Activated naive CD4-positive, alpha-beta T cell (primary cell): Measurements from ENCODE around the gene UBA7.

ENCODE experiments used
- DNase-seq, 4 experiments: peaks; one replicate each; lab custom pipeline; 2025; lab: John Stamatoyannopoulos, UW

Gene UBA7

GRCh38 chr3:49804141-49805041 is 9.4 kb downstream of the UBA7 start:
- no peak for DNase-seq

GRCh38 chr3:49803465-49804140 is 10.2 kb downstream of the UBA7 start:
- peak in 1 of 4 experiments; percentile 50 for DNase-seq

GRCh38 chr3:49802719-49803464 is 10.9 kb downstream of the UBA7 start, which contains the start of gene INKA1:
TSS of gene INKA1 (plus strand) at chr3:49803261. CDS start at chr3:49803393, 132 bp downstream.
- DNase-seq = peak; percentile 72 to 86 (median 76)

GRCh38 chr3:49801160-49801559 is 12.6 kb downstream of the UBA7 start:
- no peak for DNase-seq

GRCh38 chr3:49799761-49800160 is 14.0 kb downstream of the UBA7 start, which contains the start of gene CDHR4:
TSS of gene CDHR4 (minus strand) at chr3:49799873. CDS start at chr3:49799812, 61 bp downstream.
- DNase-seq = no peak

GRCh38 chr3:49799105-49799504 is 14.6 kb downstream of the UBA7 start:
- no peak for DNase-seq

GRCh38 chr3:49794926-49795905 is 18.5 kb downstream of the UBA7 start:
- no peak for DNase-seq

- no peak for DNase-seq
Observed at GRCh38 chr3:49794431-49794830, 19.3 kb downstream of the UBA7 start.

GRCh38 chr3:49793486-49794085 is 20.2 kb downstream of the UBA7 start:
- no peak for DNase-seq

GRCh38 chr3:49792371-49793150 is 21.2 kb downstream of the UBA7 start:
- no peak for DNase-seq

GRCh38 chr3:49791571-49791970 is 22.2 kb downstream of the UBA7 start:
- DNase-seq = no peak

GRCh38 chr3:49790626-49791411 is 22.9 kb downstream of the UBA7 start:
- DNase-seq = no peak

GRCh38 chr3:49788056-49788455 is 25.7 kb downstream of the UBA7 start:
- DNase-seq = no peak

- no peak for DNase-seq
Observed at GRCh38 chr3:49787536-49787935, 26.2 kb downstream of the UBA7 start.

- DNase-seq = no peak
Observed at GRCh38 chr3:49787182-49787464, 26.6 kb downstream of the UBA7 start.

GRCh38 chr3:49786357-49787181 is 27.2 kb downstream of the UBA7 start, which contains the start of gene IP6K1:
TSS of gene IP6K1 (minus strand) at chr3:49786542. CDS start at chr3:49748040, 38,502 bp downstream.
- DNase-seq = peak; percentile 95 to 99 (median 98)

GRCh38 chr3:49785565-49786356 is 28.0 kb downstream of the UBA7 start:
- no peak for DNase-seq
